MCF 10A (cell line): ENCODE data around the gene NCOA4. TPM values are rescaled to one million over a fixed set of nuclear protein-coding genes. Genes with fewer than 3 reads are reported as not detected.
A peak's percentile ranks its signal among the peaks of the same experiment; 100 is the strongest.
"Not testable (repeated sequence)": the region's sequence is repeated elsewhere in the genome, so short reads cannot be mapped to it uniquely, and the experiment has no call there.

ENCODE experiments used
- BruUV-seq: library from RNA; stranded (reverse); fragments of 400-500 nt; replicated peaks from 2 replicates; lab custom pipeline; 2021; lab: Mats Ljungman, UMichigan
- CTCF ChIA-PET: fragments of 300-600 bp; sonication (Branson Sonifier 250); formaldehyde crosslinking; extraction: SDS; loops from one replicate; lab custom pipeline; 2021; ENCODE audit warnings: antibody characterized with exemption, inconsistent platforms; lab: Yijun Ruan, JAX
- POLR2A ChIA-PET: fragments of 300-600, 350-650 bp; sonication (Branson Sonifier 250); formaldehyde crosslinking; extraction: SDS; loops from one replicate; lab custom pipeline; 2020; ENCODE audit warnings: antibody characterized with exemption, inconsistent platforms; lab: Yijun Ruan, JAX
- DNase-seq: peaks from one replicate; pipeline ENCODE4 v3.0.0-alpha.2; 2018; ENCODE audit not compliant: unreplicated experiment
- H3K27ac Mint-ChIP-seq: one replicate; pipeline ENCODE4 v1.8.0; 2022; ENCODE audit warnings: mild to moderate bottlenecking, low read depth, mixed read lengths; ENCODE audit not compliant: unreplicated experiment
- H3K27me3 Mint-ChIP-seq: one replicate; pipeline ENCODE4 v1.8.0; 2022; ENCODE audit warnings: mixed read lengths; ENCODE audit not compliant: insufficient read depth, unreplicated experiment
- H3K36me3 Mint-ChIP-seq: one replicate; pipeline ENCODE4 v1.8.0; 2022; ENCODE audit warnings: mild to moderate bottlenecking, moderate library complexity, mixed read lengths; ENCODE audit not compliant: insufficient read depth, unreplicated experiment
- H3K4me1 Mint-ChIP-seq: one replicate; pipeline ENCODE4 v1.8.0; 2022; ENCODE audit warnings: mixed read lengths; ENCODE audit not compliant: insufficient read depth, unreplicated experiment
- H3K4me3 Mint-ChIP-seq: one replicate; pipeline ENCODE4 v1.8.0; 2022; ENCODE audit warnings: mild to moderate bottlenecking, moderate library complexity, mixed read lengths; ENCODE audit not compliant: unreplicated experiment
- H3K9me3 Mint-ChIP-seq: one replicate; pipeline ENCODE4 v1.8.0; 2022; ENCODE audit warnings: mixed read lengths; ENCODE audit not compliant: unreplicated experiment
- CTCF ChIP-seq: fragments of 200-600 bp; IDR thresholded peaks from one replicate; pipeline ENCODE4 v1.8.0; 2022; ENCODE audit warnings: antibody characterized with exemption, mild to moderate bottlenecking; ENCODE audit not compliant: unreplicated experiment
- intact Hi-C: fragments of 100-400 bp; cut with micrococcal nuclease; formaldehyde crosslinking; loops from 2 replicates; pipeline ENCODE4 v1.14.1; 2022
- total RNA-seq: library from RNA; stranded (reverse); gene quantifications from 2 replicates; pipeline ENCODE4 v1.2.3, GENCODE V29; 2022

The NCOA4 gene
- total RNA-seq, 1 experiment from 2014 or later = 81.6 TPM

DNA sequence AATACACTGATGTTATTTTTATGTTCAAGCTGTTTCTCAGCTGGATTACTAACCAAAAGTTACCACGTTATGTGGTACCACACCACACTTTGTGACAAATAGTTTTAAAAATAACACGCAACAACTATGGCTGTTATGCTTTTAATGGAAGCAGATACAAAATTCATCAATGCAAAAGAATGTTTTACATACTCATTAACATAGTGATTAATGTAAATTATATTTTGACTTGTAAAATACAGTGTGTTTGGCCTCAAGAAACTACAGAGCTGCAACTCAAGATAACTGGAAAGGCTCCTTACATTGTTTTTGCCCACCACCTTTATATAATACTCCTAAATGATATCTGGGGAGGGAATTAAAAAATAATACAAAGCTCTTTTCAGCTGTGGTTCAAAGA lies 25.5 kb downstream of the NCOA4 start:
- ChIA-PET POLR2A (interaction anchor here (0.6 to 5.1 kb wide), 4 partner anchors 11 to 27 kb away, joined by 3 to 34 read pairs (median 15); no protein-coding TSS in a partner anchor), CTCF (interaction anchor here (0.6 to 6.8 kb wide), 4 partner anchors 15 to 180 kb away, joined by 3 to 43 read pairs (median 4); no protein-coding TSS in a partner anchor)
- no peak overlapping the region for H3K4me3 Mint-ChIP-seq
- H3K9me3 Mint-ChIP-seq = no peaks in the 10 kb centered on the region
- no TSS peak for BruUV-seq
- no peaks in the 10 kb centered on the region for H3K27me3 Mint-ChIP-seq
- peaks cover 10% of the 10 kb centered on the region for H3K4me1 Mint-ChIP-seq
- no peak overlapping the region for H3K27ac Mint-ChIP-seq
- TF ChIP-seq CTCF = no peak
- intact Hi-C loops = no loop called here
- no peak for DNase-seq
- H3K36me3 Mint-ChIP-seq = peaks cover 98% of the 10 kb centered on the region

DNA sequence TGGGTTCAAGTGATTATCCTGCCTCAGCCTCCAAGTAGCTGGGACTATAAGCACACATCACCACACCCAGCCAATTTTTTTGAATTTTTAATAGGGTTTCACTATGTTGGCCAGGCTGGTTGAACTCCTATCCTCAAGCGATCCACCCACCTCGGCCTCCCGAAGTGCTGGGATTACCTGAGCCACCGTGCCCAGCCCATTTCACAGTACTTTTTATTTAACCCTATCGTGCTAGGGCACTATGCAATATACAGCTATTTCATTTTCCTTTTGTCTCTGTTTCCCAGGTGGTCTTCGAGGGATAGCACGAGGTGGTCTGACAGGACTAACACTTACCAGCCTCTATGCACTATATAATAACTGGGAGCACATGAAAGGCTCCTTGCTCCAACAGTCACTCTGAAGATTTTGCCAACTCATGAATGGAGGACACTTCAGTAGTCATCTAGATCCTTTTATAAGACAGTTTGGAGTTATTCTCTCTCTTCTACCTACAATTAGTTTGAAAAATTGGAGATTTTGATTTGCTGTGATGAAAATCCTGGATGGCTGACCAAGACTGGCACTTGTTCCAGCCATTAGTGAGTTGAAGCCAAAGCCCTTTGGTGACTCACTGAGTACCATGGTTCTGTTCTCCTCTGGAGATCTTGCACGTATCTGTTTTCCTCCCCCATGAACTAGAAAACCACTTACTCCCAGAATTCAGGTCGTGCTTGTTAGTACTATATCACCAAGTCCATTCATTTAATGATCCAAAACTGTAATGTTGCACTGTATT lies 27.3 kb downstream of the NCOA4 start:
- Mint-ChIP-seq H3K9me3 (no peaks in the 10 kb centered on the region), H3K36me3 (peaks cover 100% of the 10 kb centered on the region), H3K4me3 (no peak overlapping the region), H3K27me3 (no peaks in the 10 kb centered on the region), H3K27ac (no peak overlapping the region), H3K4me1 (peaks cover 10% of the 10 kb centered on the region)
- POLR2A ChIA-PET = interaction anchor here (0.9 to 5.1 kb wide), 4 partner anchors 12 to 20 kb away, joined by 3 to 34 read pairs (median 3); no protein-coding TSS in a partner anchor
- TF ChIP-seq CTCF = no peak
- TSS peak; percentile 69 for BruUV-seq
- intact Hi-C loops = no loop called here
- DNase-seq = no peak
- CTCF ChIA-PET = interaction anchor here (6.8 kb wide), 1 partner anchor 24 kb away, joined by 43 read pairs; no protein-coding TSS in a partner anchor

DNA sequence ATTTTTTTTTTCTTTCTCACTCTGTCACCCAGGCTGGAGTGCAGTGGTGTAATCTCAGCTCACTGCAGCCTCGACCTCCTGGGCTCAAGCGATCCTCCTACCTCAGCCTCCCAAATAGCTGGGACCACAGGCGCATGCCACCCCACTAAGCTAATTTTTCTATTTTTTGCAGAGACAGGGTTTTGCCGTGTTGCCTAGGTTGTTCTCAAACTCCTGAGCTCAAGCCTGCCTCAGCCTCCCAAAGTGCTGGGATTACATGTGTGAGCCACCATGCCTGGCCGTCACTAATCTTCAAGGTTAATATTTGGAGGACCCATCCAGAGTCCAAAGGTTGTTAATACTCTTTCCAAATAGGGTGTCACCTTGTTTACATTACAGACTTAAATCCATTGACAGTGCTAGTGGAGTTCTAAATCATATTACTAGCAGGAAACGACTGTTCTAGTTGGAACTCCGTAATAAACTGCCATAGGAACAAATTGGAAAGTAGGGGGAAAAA lies 28.2 kb downstream of the NCOA4 start:
- BruUV-seq, H3K4me3 Mint-ChIP-seq, H3K4me1 Mint-ChIP-seq, H3K27me3 Mint-ChIP-seq, DNase-seq, H3K9me3 Mint-ChIP-seq, H3K27ac Mint-ChIP-seq, intact Hi-C loops: not testable (repeated sequence)
- ChIA-PET CTCF (interaction anchor here (1.6 kb wide), 1 partner anchor 26 kb away, joined by 8 read pairs; no protein-coding TSS in a partner anchor), POLR2A (interaction anchor here (1.0 to 1.7 kb wide), 3 partner anchors 8 to 21 kb away, joined by 4 read pairs; no protein-coding TSS in a partner anchor)
- H3K36me3 Mint-ChIP-seq = peaks cover 97% of the 10 kb centered on the region

DNA sequence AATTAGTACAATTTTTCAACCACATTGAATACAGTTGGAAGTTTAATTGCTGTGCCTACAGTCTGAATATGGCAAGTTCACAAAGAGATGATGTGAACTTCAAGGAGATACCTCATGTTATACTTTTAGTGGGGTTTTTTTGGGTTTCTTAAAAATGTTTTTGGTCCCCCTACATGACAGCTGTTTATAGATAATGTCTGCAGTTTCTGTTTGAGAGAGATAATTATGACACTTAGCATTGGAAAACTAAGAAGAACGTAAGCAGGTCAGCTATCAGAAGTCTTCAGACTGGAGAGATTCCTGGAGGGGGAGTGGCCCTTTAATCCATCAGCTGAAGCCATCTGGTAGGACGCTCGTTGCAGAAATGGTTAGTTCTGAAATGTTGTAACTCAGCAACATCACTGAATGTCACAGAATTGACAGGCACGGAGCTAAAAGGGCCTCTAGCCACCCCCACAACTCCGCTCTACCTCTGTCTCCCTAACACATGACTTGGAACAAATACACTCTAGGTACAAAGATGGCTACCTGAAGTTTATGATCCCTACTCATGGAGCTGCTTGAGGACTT lies 29.2 kb downstream of the NCOA4 start:
- Mint-ChIP-seq H3K4me3 (no peak overlapping the region), H3K4me1 (peaks cover 3% of the 10 kb centered on the region), H3K36me3 (peaks cover 97% of the 10 kb centered on the region), H3K27me3 (no peaks in the 10 kb centered on the region), H3K9me3 (no peaks in the 10 kb centered on the region), H3K27ac (no peak overlapping the region)
- intact Hi-C loops = no loop called here
- TF ChIP-seq CTCF = no peak
- no TSS peak for BruUV-seq
- no peak for DNase-seq
- POLR2A ChIA-PET = interaction anchor here (1.0 to 1.7 kb wide), 3 partner anchors 9 to 22 kb away, joined by 4 read pairs; no protein-coding TSS in a partner anchor
- CTCF ChIA-PET = interaction anchor here (1.6 kb wide), 1 partner anchor 27 kb away, joined by 8 read pairs; no protein-coding TSS in a partner anchor
